WERI-Rb-1 (cell line): Measurements from ENCODE around the gene ENPEP.

ENCODE experiments used
- DNase-seq: peaks from one replicate; pipeline ENCODE4 v3.0.0-alpha.2; 2020
- H3K27ac ChIP-seq: fragments of 250-450 bp; sonication (Bioruptor Pico); 2 replicates; pipeline ENCODE4 v1.5.1; 2020; ENCODE audit warnings: mild to moderate bottlenecking, moderate library complexity
- H3K27me3 ChIP-seq: fragments of 250-450 bp; sonication (Bioruptor Pico); 2 replicates; pipeline ENCODE4 v1.5.1; 2021; ENCODE audit warnings: mild to moderate bottlenecking, low read depth, moderate library complexity; ENCODE audit not compliant: insufficient read depth, severe bottlenecking
- H3K36me3 ChIP-seq: fragments of 250-450 bp; sonication (Bioruptor Pico); 2 replicates; pipeline ENCODE4 v1.5.1; 2020; ENCODE audit warnings: mild to moderate bottlenecking, moderate library complexity
- H3K4me3 ChIP-seq: 2 replicates; pipeline ENCODE4 v1.5.1; 2011; ENCODE audit warnings: low read depth, mild to moderate bottlenecking, control low read depth, low read length
- H3K9me3 ChIP-seq: fragments of 250-450 bp; sonication (Bioruptor Pico); 2 replicates; pipeline ENCODE4 v1.5.1; 2021; ENCODE audit warnings: mild to moderate bottlenecking, moderate library complexity; ENCODE audit not compliant: severe bottlenecking
- CTCF ChIP-seq: IDR thresholded peaks from 2 replicates; pipeline ENCODE4 v1.5.1; 2011; ENCODE audit warnings: low read depth, mild to moderate bottlenecking, control low read depth, inconsistent platforms, low read length

The ENPEP gene

GRCh38 chr4:110452546-110452945 is 23.4 kb upstream of the ENPEP start:
- Histone ChIP-seq H3K9me3 (no peaks in the 10 kb centered on the region), H3K27ac (no peak overlapping the region), H3K36me3 (no peaks in the 10 kb centered on the region), H3K27me3 (peaks cover 6% of the 10 kb centered on the region), H3K4me3 (no peak overlapping the region)
- no peak for DNase-seq
- no peak for TF ChIP-seq CTCF

- Histone ChIP-seq H3K36me3 (no peaks in the 10 kb centered on the region), H3K9me3 (no peaks in the 10 kb centered on the region), H3K27ac (no peak overlapping the region), H3K4me3 (no peak overlapping the region), H3K27me3 (peaks cover 12% of the 10 kb centered on the region)
- DNase-seq, result no peak
- no peak for TF ChIP-seq CTCF
These were observed 21.5 kb upstream of the ENPEP start for GRCh38 chr4:110454441-110454840.

- H3K4me3 ChIP-seq, result no peak overlapping the region
- H3K9me3 ChIP-seq, result no peaks in the 10 kb centered on the region
- no peak for DNase-seq
- no peak for TF ChIP-seq CTCF
- H3K36me3 ChIP-seq, result no peaks in the 10 kb centered on the region
- H3K27ac ChIP-seq, result no peak overlapping the region
- peaks cover 21% of the 10 kb centered on the region for H3K27me3 ChIP-seq
These were observed 17.3 kb upstream of the ENPEP start for GRCh38 chr4:110458494-110459266.

- no peak for DNase-seq
- Histone ChIP-seq H3K9me3 (no peaks in the 10 kb centered on the region), H3K4me3 (no peak overlapping the region), H3K27ac (no peak overlapping the region), H3K27me3 (peaks cover 21% of the 10 kb centered on the region), H3K36me3 (no peaks in the 10 kb centered on the region)
- no peak for TF ChIP-seq CTCF
These were observed 15.7 kb upstream of the ENPEP start for GRCh38 chr4:110460074-110460746.

- no peak for DNase-seq
- TF ChIP-seq CTCF, result no peak
- peaks cover 2% of the 10 kb centered on the region for H3K9me3 ChIP-seq
- H3K27me3 ChIP-seq, result peaks cover 5% of the 10 kb centered on the region
- no peak overlapping the region for H3K4me3 ChIP-seq
- no peaks in the 10 kb centered on the region for H3K36me3 ChIP-seq
- H3K27ac ChIP-seq, result no peak overlapping the region
These were observed 8.6 kb upstream of the ENPEP start for GRCh38 chr4:110467400-110467799.
